GM19240 (cell line): Measurements from ENCODE around the gene TMEM82.
A peak's percentile ranks its signal among the peaks of the same experiment; 100 is the strongest.

Source experiments
- DNase-seq: peaks from one replicate; pipeline ENCODE4 v3.0.0; 2011; ENCODE audit warnings: low spot score; ENCODE audit not compliant: insufficient read length

Gene TMEM82

DNA sequence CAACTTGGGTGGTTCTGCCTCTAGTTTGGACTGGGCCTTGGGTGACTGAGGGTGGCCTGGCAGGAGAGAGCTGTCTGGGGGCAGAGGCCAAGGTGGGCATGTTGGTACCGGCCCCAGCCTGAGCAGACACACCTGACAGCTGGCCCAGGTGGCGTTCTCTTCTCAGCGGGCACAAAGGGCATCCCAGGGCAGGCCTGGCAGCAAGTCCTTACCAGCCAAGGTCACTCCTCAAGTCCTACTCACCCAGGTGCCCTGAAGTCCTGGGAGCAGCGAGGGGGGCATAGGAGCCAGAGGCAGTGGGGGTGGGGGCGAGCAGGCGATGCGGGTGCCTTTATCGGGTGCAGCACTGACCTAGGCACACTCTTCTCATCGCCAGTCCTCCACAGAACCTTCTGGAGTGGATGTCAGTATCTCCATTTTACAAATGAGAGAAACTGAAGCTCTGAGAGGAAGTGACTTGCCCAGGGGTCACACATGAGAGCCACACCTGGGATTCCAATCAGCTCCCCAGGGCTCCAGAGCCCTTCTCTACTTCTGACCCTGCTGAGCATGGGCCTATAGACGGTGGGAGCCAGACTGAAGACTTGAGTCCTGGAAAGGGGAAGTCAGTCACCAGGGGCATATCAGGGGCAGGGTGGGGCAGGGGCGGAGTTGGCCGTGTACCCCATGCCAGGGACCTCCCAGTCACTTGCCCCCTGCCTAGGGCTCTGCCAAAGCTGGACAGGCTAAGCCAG, 6.8 kb upstream of the TMEM82 start:
- DNase-seq, result no peak

DNA sequence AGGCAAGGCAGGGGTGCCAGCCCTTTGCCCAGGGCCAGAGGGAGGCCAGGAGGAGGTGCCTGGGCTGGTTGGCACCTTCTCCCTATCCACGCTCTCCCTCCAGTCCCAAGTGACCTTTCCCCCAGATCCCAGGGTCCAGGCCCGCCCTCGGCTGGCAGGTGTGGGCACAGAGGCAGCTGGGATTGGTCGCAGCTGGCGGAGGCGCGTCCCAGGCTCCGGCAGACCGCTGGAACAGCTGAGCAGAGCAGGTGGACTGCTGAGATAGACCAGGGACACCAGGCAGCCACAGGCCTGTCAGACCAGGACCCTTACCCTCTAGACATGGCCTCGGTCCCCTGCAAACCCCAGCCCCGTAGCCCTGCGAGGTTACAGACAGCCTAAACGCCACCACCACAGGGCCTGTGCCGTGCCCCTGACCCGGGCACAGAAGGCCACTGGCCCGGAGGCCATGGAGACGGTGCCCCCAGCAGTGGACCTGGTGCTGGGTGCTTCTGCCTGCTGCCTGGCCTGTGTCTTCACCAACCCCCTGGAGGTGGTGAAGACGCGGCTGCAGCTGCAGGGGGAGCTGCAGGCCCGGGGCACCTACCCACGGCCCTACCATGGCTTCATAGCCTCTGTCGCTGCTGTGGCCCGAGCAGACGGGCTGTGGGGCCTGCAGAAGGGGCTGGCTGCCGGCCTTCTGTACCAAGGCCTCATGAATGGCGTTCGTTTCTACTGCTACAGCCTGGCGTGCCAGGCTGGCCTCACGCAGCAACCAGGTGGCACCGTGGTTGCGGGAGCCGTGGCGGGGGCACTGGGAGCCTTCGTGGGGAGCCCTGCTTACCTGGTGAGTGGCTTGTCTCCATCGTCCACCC, 6.0 kb upstream of the TMEM82 start, which contains the start of gene SLC25A34:
Gene SLC25A34, plus strand, starts transcription at position 221 of the 854 bp plus-strand sequence. Its CDS starts 228 bp downstream, at position 449.
- no peak for DNase-seq

DNA sequence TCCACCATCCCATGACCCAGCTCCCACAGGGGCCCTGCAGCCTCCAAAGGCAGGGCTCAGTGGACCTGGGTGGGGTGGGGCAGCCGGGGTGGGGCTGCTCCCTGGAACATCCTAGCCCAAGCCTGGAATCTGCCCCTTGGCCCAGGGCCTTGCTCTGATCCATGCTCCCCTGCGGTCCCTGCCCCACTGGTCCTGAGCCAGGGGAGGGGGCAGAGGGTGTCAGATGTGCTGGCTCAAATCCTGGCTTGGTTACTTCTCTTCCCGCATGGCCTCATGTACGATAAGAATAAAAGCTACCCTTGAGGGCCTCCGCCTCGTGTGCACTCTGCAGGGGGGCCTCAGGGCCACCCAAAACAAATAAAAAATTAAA, 5.4 kb upstream of the TMEM82 start:
- no peak for DNase-seq

DNA sequence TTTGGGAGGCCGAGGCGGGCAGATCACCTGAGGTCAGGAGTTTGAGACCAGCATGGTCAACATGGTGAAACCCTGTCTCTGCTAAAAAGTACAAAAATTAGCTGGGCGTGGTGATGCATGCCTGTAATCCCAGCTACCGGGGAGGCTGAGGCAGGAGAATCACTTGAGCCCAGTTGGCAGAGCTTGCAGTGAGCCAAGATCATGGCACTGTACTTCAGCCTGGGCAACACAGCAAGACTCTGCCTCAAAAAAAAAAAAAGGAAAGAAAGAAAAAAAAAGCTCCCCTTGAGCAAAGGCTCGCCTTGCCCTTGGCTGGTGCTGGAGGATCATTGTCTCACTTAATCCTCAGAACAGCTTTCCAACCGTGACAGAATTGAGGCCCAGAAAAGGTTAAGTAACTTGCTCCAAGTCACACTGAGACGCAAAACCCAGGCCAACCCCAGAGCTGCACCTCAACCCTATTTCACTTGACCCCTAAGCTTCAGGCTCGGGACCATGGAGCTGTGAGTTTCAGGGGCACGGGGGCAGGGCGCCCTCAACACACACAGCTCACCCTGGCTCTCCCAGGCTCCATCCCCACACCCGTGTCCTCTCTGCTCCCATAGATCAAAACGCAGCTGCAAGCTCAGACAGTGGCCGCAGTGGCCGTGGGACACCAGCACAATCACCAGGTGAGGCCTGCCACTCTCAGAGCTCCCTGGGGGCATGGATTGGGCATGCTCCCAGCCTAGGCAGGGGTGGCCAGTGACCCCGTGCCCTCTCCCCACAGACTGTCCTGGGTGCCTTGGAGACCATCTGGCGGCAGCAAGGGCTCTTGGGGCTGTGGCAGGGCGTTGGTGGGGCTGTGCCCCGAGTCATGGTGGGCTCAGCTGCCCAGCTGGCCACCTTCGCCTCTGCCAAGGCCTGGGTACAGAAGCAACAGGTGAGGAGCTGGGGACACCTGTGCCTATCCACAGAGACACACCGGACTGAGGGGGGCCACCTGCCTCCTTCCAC, 4.7 kb upstream of the TMEM82 start:
- no peak for DNase-seq

DNA sequence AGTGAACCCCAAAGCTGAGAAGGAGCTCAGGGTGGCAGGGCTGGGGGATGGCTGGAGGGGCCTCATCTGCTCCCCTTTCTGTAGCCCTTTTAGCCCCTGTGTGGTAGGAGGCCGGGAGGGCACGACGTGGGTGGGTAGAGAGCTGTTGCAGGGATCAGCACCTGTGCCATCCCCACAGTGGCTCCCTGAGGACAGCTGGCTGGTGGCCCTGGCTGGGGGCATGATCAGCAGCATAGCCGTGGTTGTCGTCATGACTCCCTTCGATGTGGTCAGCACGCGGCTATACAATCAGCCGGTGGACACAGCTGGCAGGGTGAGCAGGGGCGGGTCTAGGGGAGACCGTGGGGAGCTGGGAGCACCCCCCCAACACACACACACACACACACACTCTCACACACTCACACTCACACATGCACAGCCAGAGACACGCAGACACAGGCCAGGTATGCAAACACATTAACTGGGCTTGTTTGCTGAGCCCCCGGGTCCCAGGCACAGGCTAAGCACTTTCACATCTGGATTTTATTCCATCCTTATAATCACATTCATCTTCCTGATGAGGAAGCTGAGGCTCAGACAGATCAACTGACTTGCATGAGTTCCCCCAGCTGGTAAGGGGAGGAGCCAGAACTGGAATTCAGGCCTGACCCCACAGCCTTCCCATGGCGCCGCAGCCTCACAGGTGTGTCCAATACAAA, 3.7 kb upstream of the TMEM82 start:
- DNase-seq, result no peak

DNA sequence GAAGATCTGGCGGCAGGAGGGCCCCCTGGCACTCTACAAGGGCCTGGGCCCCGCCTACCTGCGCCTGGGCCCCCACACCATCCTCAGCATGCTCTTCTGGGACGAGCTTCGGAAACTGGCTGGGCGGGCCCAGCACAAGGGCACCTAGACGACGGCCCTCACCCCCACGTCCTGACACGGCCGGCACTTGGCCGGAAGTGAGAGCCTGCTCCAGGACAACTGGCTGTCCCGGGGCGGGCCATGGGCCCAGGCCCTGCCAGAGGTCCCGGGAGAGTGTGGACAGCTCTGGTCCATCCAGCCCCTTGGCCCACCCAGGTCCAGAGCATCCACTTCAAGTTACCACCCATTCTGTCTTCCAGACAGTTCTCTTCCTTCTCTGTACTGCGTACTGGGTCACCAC, 3.0 kb upstream of the TMEM82 start:
- no peak for DNase-seq

DNA sequence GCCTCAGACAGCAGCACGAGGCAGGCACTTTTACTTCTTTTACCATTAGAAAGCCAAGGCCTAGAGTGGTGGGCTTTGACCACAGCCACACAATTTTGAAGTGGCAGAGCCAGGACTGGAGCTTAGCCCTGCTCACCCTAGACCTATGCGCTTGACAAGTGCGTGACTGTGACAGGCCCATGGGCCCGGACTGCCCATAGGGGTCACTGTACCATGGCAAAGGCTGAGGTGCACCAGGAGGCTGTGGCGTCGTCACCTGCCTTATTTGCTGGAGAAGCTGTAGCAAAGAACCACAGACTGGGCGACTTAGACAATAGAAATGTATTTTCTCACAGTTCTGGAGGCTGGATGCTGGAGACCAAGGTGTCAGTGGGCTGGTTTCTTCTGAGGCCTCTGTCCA, 2.6 kb upstream of the TMEM82 start:
- no peak for DNase-seq

DNA sequence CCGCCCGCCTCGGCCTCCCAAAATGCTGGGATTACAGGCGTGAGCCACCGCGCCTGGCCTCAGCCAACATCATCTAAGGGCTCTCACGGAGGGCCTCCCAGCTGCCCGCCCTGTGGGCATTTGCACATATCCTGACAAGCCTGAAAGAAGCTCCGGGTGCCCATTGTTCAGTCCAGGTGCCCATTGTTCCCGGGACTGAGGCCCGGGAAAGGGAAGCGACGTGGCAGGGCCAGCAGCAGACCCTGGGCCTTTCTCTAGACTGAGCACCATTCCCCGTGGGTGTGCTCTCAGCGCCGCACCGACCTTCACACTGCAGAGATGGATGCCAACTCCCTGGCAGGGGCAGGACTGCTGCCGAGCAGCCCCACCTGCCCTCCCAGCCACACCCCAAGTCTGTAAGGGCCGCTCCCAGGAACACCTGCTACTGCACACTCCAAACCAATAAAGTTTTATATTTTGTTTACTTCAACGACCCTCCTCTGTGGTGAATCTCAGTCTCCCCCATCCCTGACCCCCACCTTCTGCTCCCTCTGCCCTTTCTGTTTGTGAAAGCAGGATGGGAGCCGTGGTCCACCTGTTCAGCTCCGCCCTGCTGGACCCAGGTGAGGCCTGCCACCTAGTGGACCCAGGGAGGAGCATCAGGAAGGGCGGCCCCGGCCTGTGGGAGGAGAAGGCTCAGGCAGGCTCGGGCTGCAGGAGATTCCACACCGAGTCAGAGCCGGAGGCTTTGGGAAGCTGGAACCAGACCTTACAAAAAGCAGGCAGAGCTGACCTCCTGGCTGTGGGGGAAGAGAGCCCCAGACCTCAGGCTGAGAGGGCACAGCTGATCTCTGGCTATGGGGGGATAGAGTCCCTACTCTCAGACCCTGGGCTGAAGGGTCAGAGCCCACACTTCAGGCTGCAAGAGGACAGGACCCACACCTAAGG, 1.1 kb upstream of the TMEM82 start:
- peak; percentile 94 for DNase-seq

DNA sequence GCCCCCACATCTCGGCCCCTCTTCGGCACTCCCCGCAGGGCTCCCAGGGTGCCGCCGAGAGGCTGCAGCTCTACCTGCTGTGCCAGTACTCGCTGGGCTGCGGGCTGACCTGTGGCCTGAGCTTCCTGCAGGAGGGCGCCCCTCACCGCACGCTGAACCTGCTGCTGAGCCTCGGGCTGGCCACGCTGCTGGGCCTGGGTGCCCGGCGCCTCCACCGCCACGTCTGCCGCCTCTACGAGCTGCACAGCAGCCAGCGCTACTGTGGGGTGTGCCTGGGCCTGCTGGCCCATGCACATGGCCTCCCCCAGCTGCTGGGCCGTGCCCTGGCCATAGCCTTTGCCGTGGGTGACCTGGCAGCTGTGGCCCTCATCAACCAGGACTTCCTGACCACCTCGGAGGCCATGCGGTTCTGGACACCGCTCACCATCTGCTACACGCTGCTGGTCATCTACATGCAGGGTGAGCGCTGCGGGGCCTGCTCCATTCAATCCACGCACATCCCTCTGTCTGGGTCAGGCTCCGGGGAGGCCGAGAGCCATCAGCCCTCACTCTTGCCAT, 1.9 kb downstream of the TMEM82 start:
- DNase-seq, result no peak

DNA sequence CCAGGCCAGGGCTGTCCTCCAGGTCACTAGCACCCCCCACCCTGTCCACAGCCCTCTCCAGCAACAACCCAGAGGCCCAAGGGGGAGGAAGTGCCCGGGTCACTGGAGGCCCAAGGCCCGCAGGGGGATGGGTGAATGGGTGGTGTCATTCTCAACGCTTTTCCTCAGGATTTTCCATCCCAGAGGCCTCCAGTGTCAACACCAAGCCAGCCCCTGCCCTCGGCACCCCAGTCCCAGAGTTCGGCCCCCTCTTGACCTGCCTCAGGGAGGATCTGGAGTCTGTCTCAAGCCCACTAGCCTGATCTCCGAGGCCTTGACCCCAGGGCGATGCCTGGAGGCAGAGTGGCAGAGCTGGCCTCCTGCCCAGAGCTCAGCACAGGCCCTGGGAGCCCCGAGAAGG, 5.1 kb downstream of the TMEM82 start:
- no peak for DNase-seq

DNA sequence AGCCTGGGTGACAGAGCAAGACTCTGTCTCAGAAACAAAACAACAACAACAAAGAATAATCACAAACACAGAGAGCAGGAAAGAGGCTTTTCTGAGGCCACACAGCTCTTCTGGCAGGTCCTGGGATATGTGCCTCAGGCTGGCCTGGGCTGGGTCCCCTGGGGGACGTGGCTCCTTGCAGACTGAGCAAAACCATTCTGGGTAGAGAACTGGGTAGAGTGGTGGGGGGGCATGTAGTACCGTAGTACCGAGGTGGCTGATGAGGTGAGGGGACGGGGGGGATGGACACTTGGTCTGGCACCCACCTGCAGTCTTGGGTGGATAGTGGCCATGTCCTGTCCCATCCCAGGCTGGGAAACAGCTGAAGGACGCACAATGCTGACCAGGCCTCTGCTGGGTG, 6.0 kb downstream of the TMEM82 start:
- no peak for DNase-seq

DNA sequence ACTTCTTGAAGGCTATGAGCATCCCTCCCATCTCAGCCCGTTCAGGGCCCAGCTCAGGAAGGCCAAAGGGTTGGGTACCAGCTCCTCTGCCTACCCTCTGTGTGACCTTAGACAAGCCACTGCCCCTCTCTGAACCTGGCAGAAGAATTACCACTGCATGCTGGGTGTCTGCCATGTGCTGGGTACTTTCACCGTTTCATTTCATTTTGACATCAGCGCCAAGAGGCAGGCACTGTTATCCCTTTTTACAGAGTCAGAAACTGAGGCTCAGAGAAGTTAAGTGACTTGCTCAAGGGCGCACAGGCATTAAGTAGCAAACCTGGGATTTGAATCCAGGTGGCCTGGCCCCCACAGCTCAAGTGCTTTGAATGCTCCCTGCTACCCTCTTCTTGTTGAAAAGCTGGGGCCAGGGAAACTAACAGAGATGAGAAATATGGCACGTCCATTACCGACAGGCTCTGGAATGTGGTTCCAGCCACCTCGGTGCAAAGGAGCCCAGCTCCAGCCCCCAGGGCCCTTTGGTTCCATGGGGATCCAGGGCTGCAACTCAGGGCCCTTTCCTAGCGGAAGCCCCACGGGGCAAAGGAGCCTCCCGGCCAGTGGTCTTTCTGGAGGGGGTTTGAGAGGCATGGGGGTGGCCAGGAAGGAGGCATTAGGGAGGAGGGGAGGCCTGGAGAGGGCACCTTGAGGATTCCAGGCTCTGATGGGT, 6.5 kb downstream of the TMEM82 start:
- no peak for DNase-seq

DNA sequence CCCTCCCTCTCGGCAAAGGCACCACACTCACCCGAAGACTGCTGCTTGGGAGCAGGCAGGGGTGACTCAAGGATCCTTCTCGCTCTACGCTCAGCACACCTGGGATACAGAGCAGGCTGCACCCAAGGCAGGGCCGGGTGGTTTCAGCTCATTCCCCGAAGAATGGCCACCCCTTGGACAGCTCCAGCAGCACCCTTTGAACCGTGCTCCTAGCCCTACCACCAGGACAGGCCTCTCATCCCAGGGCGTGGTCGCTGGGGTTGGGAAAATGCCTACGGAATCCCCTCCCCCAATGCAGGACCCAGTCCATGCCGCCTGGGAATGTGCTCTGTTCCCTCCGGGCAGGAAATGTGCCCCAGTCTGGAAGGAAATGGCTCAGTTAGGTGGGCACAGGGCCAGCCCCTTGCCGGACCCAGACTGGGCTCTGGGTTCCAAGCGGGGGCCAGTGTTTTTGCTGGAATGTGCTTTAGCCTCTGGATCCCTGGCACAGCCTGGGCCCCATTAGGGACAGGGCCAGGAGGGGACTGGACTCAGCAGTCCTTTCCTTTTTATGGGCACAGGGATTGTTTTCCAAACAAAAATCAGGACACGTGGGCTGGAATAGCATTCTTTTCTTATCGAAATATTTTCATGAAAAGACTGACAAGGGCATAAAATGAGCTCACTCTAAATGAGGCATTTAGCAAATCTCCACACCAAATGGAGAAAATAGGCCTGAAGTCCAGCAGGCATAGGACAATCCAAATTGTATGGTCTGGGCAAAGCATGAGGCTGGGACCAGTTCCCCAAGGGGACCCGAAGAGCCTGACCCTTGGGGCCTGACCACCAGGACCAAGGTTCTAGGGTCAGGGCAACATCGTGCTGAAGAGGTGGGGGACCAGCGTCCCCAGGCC, 7.3 kb downstream of the TMEM82 start:
- DNase-seq, result no peak

DNA sequence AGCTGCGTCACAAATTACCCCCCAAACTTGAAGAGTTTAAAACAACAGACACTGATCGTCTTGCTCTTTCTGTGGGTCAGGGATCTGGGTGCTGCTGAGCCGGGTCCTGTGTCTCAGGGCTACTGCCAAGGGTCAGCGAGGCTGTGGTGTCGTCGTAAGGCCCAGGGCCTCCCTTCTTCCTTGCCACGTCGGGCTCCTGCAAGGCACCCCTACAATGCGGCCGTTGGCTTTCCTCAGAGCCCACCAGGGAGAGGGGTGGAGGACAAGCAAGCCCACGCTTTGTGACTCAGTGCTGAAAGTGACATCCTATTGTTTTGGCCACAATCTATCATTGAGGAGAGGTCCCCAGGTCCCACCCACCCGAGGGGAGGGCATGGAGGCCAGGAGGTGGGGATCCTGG, 8.6 kb downstream of the TMEM82 start:
- DNase-seq, result no peak

DNA sequence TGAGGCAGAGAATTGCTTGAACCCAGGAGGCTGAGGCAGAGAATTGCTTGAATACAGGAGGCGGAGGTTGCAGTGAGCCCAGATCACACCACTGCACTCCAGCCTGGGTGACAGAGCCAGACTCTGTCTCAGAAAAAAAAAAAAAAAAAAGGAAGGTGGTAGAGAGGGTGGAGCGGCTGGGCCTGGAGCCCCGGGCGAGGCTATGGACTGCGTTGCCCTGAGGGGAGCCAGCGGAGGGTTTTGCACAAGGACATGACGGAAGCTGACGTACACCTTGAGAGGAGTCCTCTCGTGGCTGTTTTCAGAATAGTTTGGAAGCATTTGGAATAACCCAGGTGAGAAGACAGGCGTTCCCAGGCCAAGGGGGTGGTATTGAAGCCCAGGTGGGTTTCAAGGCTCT, 9.4 kb downstream of the TMEM82 start:
- no peak for DNase-seq

DNA sequence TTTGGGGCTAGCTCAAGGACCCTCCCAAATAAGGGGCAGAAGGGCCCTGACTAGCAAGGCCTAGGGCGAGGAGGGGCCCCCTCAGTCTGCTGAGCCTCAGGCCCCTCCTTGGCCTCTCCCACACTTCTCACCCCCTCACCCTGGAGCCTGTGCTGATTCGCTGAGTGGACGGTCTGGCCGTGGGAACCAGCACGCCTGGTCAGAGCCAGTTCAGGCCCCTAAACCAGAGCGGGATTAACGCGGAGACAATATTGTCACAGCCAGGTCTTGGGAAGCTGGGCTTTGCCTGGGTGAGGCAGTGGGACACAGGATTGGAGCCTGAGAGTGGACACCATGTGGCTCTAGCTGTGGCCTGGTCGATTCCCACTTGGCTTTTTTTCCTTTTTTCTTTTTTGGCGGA, 11.5 kb downstream of the TMEM82 start:
- no peak for DNase-seq

DNA sequence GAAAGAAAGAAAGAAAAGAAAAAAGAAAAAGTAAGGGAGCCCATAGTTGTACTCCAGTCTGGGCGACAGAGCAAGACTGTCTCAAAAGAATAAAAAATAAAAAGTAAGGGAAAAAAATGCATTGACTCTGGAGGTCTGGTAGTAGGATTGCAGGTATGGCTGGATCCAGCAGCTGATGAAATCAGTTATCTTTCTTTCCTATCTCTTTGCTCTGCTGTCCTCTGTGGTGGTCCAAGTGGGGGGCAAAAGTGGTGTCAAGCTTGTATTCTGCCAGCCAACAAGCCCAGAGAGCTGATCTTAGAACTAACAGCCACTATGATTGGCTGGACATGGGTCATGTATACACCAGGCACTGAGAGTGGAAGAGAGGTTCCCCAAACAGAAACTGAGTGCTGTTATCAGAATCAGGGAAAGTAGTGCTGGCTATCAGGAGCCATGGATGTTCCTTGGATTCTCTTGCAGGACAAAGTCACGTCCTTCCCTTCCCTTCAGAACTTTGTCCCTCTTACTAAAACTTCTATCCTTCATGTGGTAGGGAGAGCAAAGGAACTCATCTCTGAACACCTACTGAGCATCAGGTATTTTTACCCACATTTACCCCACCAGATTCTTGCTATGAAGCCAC, 12.8 kb downstream of the TMEM82 start:
- DNase-seq, result no peak
